Kidney epithelial cell (primary cell): ENCODE measurements around the gene GSDME. TPM values are rescaled to one million over a fixed set of nuclear protein-coding genes. Genes with fewer than 3 reads are reported as not detected.

Experiments used
- DNase-seq: peaks from one replicate; pipeline ENCODE4 v3.0.0-alpha.2; 2010; ENCODE audit warnings: low read depth
- H3K27me3 ChIP-seq: 2 replicates; pipeline ENCODE4 v1.6.0; 2011; ENCODE audit warnings: low read length; ENCODE audit not compliant: control insufficient read depth, insufficient read depth
- H3K36me3 ChIP-seq: 2 replicates; pipeline ENCODE4 v1.5.1; 2011; ENCODE audit warnings: low read length; ENCODE audit not compliant: control insufficient read depth, insufficient read depth
- H3K4me3 ChIP-seq: 2 replicates; pipeline ENCODE4 v1.5.1; 2011; ENCODE audit warnings: low read depth, mild to moderate bottlenecking, control low read depth, low read length
- total RNA-seq: library from RNA; depleted of rRNA; stranded (reverse); fragments of >200 nt; gene quantifications from 2 replicates; pipeline ENCODE4 v1.2.3, GENCODE V29; 2015
- TF ChIP-seq, protein P1 (sequence below): IDR thresholded peaks from 2 replicates; pipeline ENCODE4 v1.5.1; 2011; ENCODE audit warnings: mild to moderate bottlenecking, moderate library complexity, low read length, control low read depth, inconsistent platforms; ENCODE audit not compliant: insufficient read depth, poor library complexity, severe bottlenecking

GSDME gene
- total RNA-seq, 1 donor from 2014 or later, result 84.8 TPM

- TF ChIP-seq, protein P1, sequence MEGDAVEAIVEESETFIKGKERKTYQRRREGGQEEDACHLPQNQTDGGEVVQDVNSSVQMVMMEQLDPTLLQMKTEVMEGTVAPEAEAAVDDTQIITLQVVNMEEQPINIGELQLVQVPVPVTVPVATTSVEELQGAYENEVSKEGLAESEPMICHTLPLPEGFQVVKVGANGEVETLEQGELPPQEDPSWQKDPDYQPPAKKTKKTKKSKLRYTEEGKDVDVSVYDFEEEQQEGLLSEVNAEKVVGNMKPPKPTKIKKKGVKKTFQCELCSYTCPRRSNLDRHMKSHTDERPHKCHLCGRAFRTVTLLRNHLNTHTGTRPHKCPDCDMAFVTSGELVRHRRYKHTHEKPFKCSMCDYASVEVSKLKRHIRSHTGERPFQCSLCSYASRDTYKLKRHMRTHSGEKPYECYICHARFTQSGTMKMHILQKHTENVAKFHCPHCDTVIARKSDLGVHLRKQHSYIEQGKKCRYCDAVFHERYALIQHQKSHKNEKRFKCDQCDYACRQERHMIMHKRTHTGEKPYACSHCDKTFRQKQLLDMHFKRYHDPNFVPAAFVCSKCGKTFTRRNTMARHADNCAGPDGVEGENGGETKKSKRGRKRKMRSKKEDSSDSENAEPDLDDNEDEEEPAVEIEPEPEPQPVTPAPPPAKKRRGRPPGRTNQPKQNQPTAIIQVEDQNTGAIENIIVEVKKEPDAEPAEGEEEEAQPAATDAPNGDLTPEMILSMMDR, result no peak
- Histone ChIP-seq H3K27me3 (no peaks in the 10 kb centered on the region), H3K36me3 (no peaks in the 10 kb centered on the region), H3K4me3 (no peak overlapping the region)
- DNase-seq, result no peak
These were observed 3.7 kb upstream of the GSDME start for GRCh38 chr7:24760968-24761367.

GRCh38 chr7:24756545-24757352, 515 bp downstream of the GSDME start:
- peak overlapping the region; percentile 78 for H3K4me3 ChIP-seq
- H3K27me3 ChIP-seq, result no peaks in the 10 kb centered on the region
- DNase-seq, result no peak
- TF ChIP-seq, protein P1, result no peak
- H3K36me3 ChIP-seq, result no peaks in the 10 kb centered on the region

GRCh38 chr7:24755541-24756407, 1.5 kb downstream of the GSDME start:
- no peaks in the 10 kb centered on the region for H3K36me3 ChIP-seq
- TF ChIP-seq, protein P1, result no peak
- no peaks in the 10 kb centered on the region for H3K27me3 ChIP-seq
- H3K4me3 ChIP-seq, result no peak overlapping the region
- peak; percentile 78 for DNase-seq

- H3K27me3 ChIP-seq, result no peaks in the 10 kb centered on the region
- H3K36me3 ChIP-seq, result no peaks in the 10 kb centered on the region
- H3K4me3 ChIP-seq, result no peak overlapping the region
- DNase-seq, result no peak
- TF ChIP-seq, protein P1, result no peak
These were observed 2.3 kb downstream of the GSDME start for GRCh38 chr7:24754906-24755506.

GRCh38 chr7:24752073-24752800, 5.0 kb downstream of the GSDME start:
- Histone ChIP-seq H3K27me3 (no peaks in the 10 kb centered on the region), H3K4me3 (no peak overlapping the region), H3K36me3 (no peaks in the 10 kb centered on the region)
- no peak for DNase-seq
- TF ChIP-seq, protein P1, result no peak
